Epithelial cell of esophagus (primary cell): Measurements from ENCODE around the gene CAPN1.
A peak's percentile ranks its signal among the peaks of the same experiment; 100 is the strongest.

Experiments
- DNase-seq: peaks from one replicate; pipeline ENCODE4 v3.0.0; 2010; ENCODE audit warnings: low read depth
- H3K4me3 ChIP-seq: 2 replicates; pipeline ENCODE4 v1.5.1; 2011; ENCODE audit warnings: mild to moderate bottlenecking, low read length, control low read depth
- CTCF ChIP-seq: IDR thresholded peaks from 2 replicates; pipeline ENCODE4 v1.5.1; 2011; ENCODE audit warnings: low read depth, mild to moderate bottlenecking, low read length, control low read depth, inconsistent platforms; ENCODE audit not compliant: insufficient read depth; ENCODE audit errors: missing control alignments

CAPN1 gene

GRCh38 chr11:65204143-65204542 is 22.4 kb downstream of the CAPN1 start:
- no peak overlapping the region for H3K4me3 ChIP-seq
- TF ChIP-seq CTCF, result no peak
- DNase-seq, result no peak

GRCh38 chr11:65204646-65205601 is 23.2 kb downstream of the CAPN1 start:
- peak; percentile 82 for TF ChIP-seq CTCF
- peak; percentile 32 for DNase-seq
- no peak overlapping the region for H3K4me3 ChIP-seq

- no peak for TF ChIP-seq CTCF
- DNase-seq, result no peak
- no peak overlapping the region for H3K4me3 ChIP-seq
Observed at GRCh38 chr11:65205602-65205967, 23.9 kb downstream of the CAPN1 start.

GRCh38 chr11:65206441-65206841 is 24.7 kb downstream of the CAPN1 start:
- no peak for DNase-seq
- no peak for TF ChIP-seq CTCF

GRCh38 chr11:65206901-65207300 is 25.2 kb downstream of the CAPN1 start:
- no peak for TF ChIP-seq CTCF
- H3K4me3 ChIP-seq, result no peak overlapping the region

More at GRCh38 chr11:65206441-65206841, 24.7 kb downstream of the CAPN1 start:
- no peak overlapping the region for H3K4me3 ChIP-seq

GRCh38 chr11:65207918-65208784 is 26.4 kb downstream of the CAPN1 start:
- TF ChIP-seq CTCF, result no peak
- no peak overlapping the region for H3K4me3 ChIP-seq
- DNase-seq, result no peak

More at GRCh38 chr11:65206901-65207300, 25.2 kb downstream of the CAPN1 start:
- no peak for DNase-seq
